IMR-90 (cell line): ENCODE data around the gene SRSF12. TPM values are rescaled to one million over a fixed set of nuclear protein-coding genes. Genes with fewer than 3 reads are reported as not detected.

Experiments
- microRNA-seq, 2 experiments: library from miRNA; stranded (forward) in 1 of 2; unstranded in 1 of 2; fragments of 10-50 nt in 1 of 2; fragments of <30 nt in 1 of 2; gene quantifications in 1 of 2; microRNA quantifications in 1 of 2; one replicate each; pipeline versions ENCODE3 to v1.1.0; 2013 to 2020; ENCODE audit not compliant: insufficient read depth in 1 of 2, insufficient read length in 1 of 2, unreplicated experiment in 1 of 2
- polyA plus RNA-seq, 3 experiments: library from polyadenylated mRNA; depleted of rRNA; stranded (reverse); fragments of >200 nt; gene quantifications; 2 replicates each; pipeline ENCODE4 v1.2.3, GENCODE V29; 2012; ENCODE audit warnings: low replicate concordance in 1 of 3
- small RNA-seq, 5 experiments: library from RNA; depleted of rRNA; stranded (forward); fragments of <200 nt; gene quantifications; one replicate each; pipeline ENCODE3, GENCODE V24; 2012
- total RNA-seq: library from RNA; depleted of rRNA; stranded (reverse); fragments of >200 nt; gene quantifications from 2 replicates; pipeline ENCODE4 v1.2.3, GENCODE V29; 2012; rRNA removed

SRSF12 gene
- total and polyA plus RNA-seq, 2 of the 4 experiments (the other 2 are of a cell fraction): 0.21 to 0.36 TPM

Small RNA genes lying within 50 kb of the gene (microRNA-seq; reads per million reads assigned to microRNA genes)
- not detected for gene RN7SL336P (ENCODE audit: insufficient read depth, insufficient read length)
- gene RNU2-61P (ENCODE audit: insufficient read depth, insufficient read length): 7.2 reads per million

Small RNA genes lying within 50 kb of the gene (small RNA-seq; reads per million reads assigned to genes)
- gene RN7SL336P (0 reads per million in 5 experiments), gene RNU2-61P (0.34 to 15.7 (median 2.9) reads per million in 5 experiments)

Other genes with a start within 250 kb of the SRSF12 start
- gene RNGTT, start 154.5 kb downstream of the SRSF12 start, total RNA-seq: 21.7 and 42.8 TPM in 2 replicates
- gene RNGTT, start 154.5 kb downstream of the SRSF12 start, polyA plus RNA-seq (2012; rRNA removed): 4.7 and 5.4 TPM in 2 replicates
- gene PNRC1, start 37.3 kb downstream of the SRSF12 start, total RNA-seq: 6.5 and 18.3 TPM in 2 replicates
- gene PNRC1, start 37.3 kb downstream of the SRSF12 start, polyA plus RNA-seq (2012; rRNA removed): 7.6 and 8.1 TPM in 2 replicates
- 6.5 and 11.4 TPM in 2 replicates for gene PM20D2, start 28.0 kb upstream of the SRSF12 start, total RNA-seq
- gene PM20D2, start 28.0 kb upstream of the SRSF12 start, polyA plus RNA-seq (2012; rRNA removed): 5.0 and 6.0 TPM in 2 replicates
- gene GABRR1, start 99.3 kb upstream of the SRSF12 start, total RNA-seq: not detected in 2 replicates
- gene GABRR1, start 99.3 kb upstream of the SRSF12 start, polyA plus RNA-seq (2012; rRNA removed): not detected in 2 replicates
- gene GABRR2, start 197.2 kb upstream of the SRSF12 start, total RNA-seq: under 0.01 TPM in 1 of 2 replicates, not detected in the other
- 0.24 and 0.26 TPM in 2 replicates for gene GABRR2, start 197.2 kb upstream of the SRSF12 start, polyA plus RNA-seq (2012; rRNA removed)
- gene UBE2J1, start 234.7 kb upstream of the SRSF12 start, total RNA-seq: 35.3 and 37.8 TPM in 2 replicates
- 19.8 and 20.9 TPM in 2 replicates for gene UBE2J1, start 234.7 kb upstream of the SRSF12 start, polyA plus RNA-seq (2012; rRNA removed)